ENCODE measurements around the gene FAM174B. TPM values are rescaled to one million over a fixed set of nuclear protein-coding genes. Genes with fewer than 3 reads are reported as not detected.
A peak's percentile ranks its signal among the peaks of the same experiment; 100 is the strongest.

The FAM174B gene
- total RNA-seq, 4 donors from 2014 or later, result 15.4 to 75.2 (median 18.3) TPM

- DNase-seq, result peak; percentile 19
- in situ Hi-C loops (cut with MboI; ENCODE audit: low pct_ligation_motif_present in 1 of 4, low pct_unique_long_range_greater_than_20kb in 1 of 4, low sequenced_read_pairs in 3 of 4) (no loop called here), intact Hi-C loops (cut with DNase I; ENCODE audit: low total_unique reads) (no loop called here)
- 44 to 63% methylated on average over 1 to 15 of the region's 15 CpGs for WGBS, 2 donors (ENCODE audit: low coverage in 1 of 2)
- Histone ChIP-seq H3K9me3 (no peaks in the 10 kb centered on the region), H3K4me3 (no peak overlapping the region), H3K27me3 (no peaks in the 10 kb centered on the region), H3K27ac (peak overlapping the region; percentile 40 to 64 (median 56)), H3K36me3 (no peaks in the 10 kb centered on the region), H3K4me1 (peaks cover 6 to 33% (median 19%) of the 10 kb centered on the region in 4 donors)
- TF ChIP-seq POLR2AphosphoS5 (IDR thresholded peaks at IDR 0.05) (no peak), POLR2A (IDR thresholded peaks at IDR 0.05) (no peak), CTCF (IDR thresholded peaks at IDR 0.05) (no peak), EP300 (IDR thresholded peaks at IDR 0.05; ENCODE audit: low read depth) (no peak)
These were observed 31.1 kb downstream of the FAM174B start for GRCh38 chr15:92624401-92624991.

DNA sequence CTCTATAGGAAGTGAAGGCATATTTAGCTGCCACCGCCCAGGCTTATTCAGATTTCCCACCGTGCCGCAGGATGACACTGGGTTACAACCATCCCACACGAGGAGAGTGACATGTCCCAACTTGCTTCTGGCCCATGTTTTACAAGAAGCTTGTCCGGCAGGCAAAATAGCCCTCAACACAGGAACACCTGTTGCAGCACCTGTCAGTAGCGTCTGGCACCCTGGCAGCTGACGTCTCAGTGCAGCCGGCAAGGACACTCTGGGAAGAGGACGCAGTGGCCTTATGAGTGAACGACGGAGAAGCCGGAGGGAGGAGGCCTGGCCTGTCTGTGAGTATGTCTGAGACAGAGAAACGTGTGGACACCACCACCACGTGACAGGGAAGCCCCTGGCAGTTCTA is 32.1 kb downstream of the FAM174B start:
- in situ Hi-C loops (cut with MboI; ENCODE audit: low pct_ligation_motif_present in 1 of 4, low pct_unique_long_range_greater_than_20kb in 1 of 4, low sequenced_read_pairs in 3 of 4) (no loop called here), intact Hi-C loops (cut with DNase I; ENCODE audit: low total_unique reads) (no loop called here)
- Histone ChIP-seq H3K27ac (peak overlapping the region in 1 of 4 donors; percentile 40), H3K4me1 (peaks cover 9 to 41% (median 25%) of the 10 kb centered on the region in 4 donors), H3K27me3 (no peaks in the 10 kb centered on the region), H3K36me3 (no peaks in the 10 kb centered on the region), H3K9me3 (no peaks in the 10 kb centered on the region), H3K4me3 (no peak overlapping the region)
- peak; percentile 28 for DNase-seq
- TF ChIP-seq POLR2AphosphoS5 (IDR thresholded peaks at IDR 0.05), result peak; percentile 56 to 87 (median 66)
- TF ChIP-seq EP300 (IDR thresholded peaks at IDR 0.05; ENCODE audit: low read depth), result no peak
- no peak for TF ChIP-seq CTCF (IDR thresholded peaks at IDR 0.05)
- WGBS, 2 donors (ENCODE audit: low coverage in 1 of 2), result 59 to 83% methylated on average over 6 to 14 of the region's 14 CpGs

DNA sequence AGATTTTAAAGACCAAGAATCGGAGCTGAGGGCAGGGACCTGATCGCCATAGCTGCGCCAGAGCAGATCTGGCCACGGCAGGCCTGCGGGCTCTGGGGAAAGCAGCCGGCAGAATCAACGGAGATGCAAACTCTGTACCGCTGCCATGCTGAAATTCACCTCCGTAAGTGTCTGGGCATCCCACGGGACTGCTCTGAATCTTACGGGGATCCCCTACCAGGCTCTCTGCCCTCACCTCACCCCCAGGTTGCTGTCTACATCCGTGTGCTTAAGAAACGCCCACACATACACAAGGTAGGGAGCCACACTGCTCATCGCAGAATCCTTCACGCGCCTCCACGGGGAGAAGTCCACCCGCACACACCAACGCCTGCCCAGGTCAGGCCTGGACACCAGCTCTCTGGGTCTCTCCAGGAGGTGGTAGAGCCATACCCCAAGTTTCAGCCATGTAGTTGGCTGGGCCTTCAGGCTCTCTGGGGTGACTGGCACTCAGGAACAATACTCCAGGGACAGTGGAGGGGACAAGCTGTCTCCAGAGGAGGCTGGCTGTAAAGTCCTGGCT is 33.5 kb downstream of the FAM174B start:
- Histone ChIP-seq H3K27ac (no peak overlapping the region), H3K27me3 (no peaks in the 10 kb centered on the region), H3K4me3 (no peak overlapping the region), H3K4me1 (peaks cover 9 to 55% (median 38%) of the 10 kb centered on the region in 4 donors), H3K36me3 (no peaks in the 10 kb centered on the region), H3K9me3 (no peaks in the 10 kb centered on the region)
- TF ChIP-seq POLR2AphosphoS5 (IDR thresholded peaks at IDR 0.05), result no peak
- TF ChIP-seq CTCF (IDR thresholded peaks at IDR 0.05), result no peak
- no peak for TF ChIP-seq EP300 (IDR thresholded peaks at IDR 0.05; ENCODE audit: low read depth)
- intact Hi-C loops (cut with DNase I; ENCODE audit: low total_unique reads), result no loop called here
- in situ Hi-C loops (cut with MboI; ENCODE audit: low pct_ligation_motif_present in 1 of 4, low pct_unique_long_range_greater_than_20kb in 1 of 4, low sequenced_read_pairs in 3 of 4), result no loop called here
- 89% methylated on average over 19 of the region's 19 CpGs; no CpG with 5 or more reads in 1 of the 2 donors for WGBS, 2 donors (ENCODE audit: low coverage in 1 of 2)
- no peak for DNase-seq

DNA sequence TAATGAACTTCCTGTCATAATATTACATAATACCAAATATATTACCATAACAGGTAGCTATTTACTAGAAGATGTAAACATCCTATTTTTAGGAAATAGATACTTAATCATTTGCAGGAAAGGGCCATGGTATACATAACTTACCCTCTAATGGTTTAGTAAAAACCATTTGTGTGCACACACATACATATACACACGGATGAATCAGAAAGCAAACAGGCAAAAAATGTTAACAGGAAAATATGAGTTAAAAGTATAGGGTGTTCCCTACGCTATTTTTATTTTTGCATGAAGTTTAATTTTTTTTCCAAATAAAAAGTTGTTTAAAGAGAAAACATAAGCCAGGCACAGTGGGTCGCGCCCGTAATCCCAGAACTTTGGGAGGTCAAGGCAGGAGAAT is 34.6 kb downstream of the FAM174B start:
- TF ChIP-seq EP300 (IDR thresholded peaks at IDR 0.05; ENCODE audit: low read depth), result no peak
- no peak for TF ChIP-seq POLR2AphosphoS5 (IDR thresholded peaks at IDR 0.05)
- no peak for TF ChIP-seq POLR2A (IDR thresholded peaks at IDR 0.05)
- TF ChIP-seq CTCF (IDR thresholded peaks at IDR 0.05), result no peak
- no peaks in the 10 kb centered on the region for H3K27me3 ChIP-seq
- WGBS, 2 donors (ENCODE audit: low coverage in 1 of 2), result 84 to 93% methylated on average over 4 to 5 of the region's 5 CpGs
- H3K4me3 ChIP-seq, result no peak overlapping the region
- intact Hi-C loops (cut with DNase I; ENCODE audit: low total_unique reads) (no loop called here), in situ Hi-C loops (cut with MboI; ENCODE audit: low pct_ligation_motif_present in 1 of 4, low pct_unique_long_range_greater_than_20kb in 1 of 4, low sequenced_read_pairs in 3 of 4) (no loop called here)
- no peak overlapping the region for H3K27ac ChIP-seq
- H3K4me1 ChIP-seq, result peaks cover 9 to 61% (median 46%) of the 10 kb centered on the region in 4 donors
- no peaks in the 10 kb centered on the region for H3K9me3 ChIP-seq
- DNase-seq, result no peak
- no peaks in the 10 kb centered on the region for H3K36me3 ChIP-seq
